Ishikawa (cell line): ENCODE measurements around the gene KIAA1671.

Experiments
- CEBPB ChIP-seq: IDR thresholded peaks from 2 replicates; pipeline ENCODE4 v1.6.1; 2012
- CREB1 ChIP-seq: IDR thresholded peaks from 2 replicates; pipeline ENCODE4 v1.6.1; 2012; ENCODE audit warnings: low read depth
- EGR1 ChIP-seq: IDR thresholded peaks from 2 replicates; pipeline ENCODE4 v1.6.1; 2012
- EP300 ChIP-seq: IDR thresholded peaks from 2 replicates; pipeline ENCODE4 v1.6.1; 2012; ENCODE audit warnings: borderline replicate concordance
- FOXM1 ChIP-seq: IDR thresholded peaks from 2 replicates; pipeline ENCODE4 v1.6.1; 2012; ENCODE audit warnings: low read depth, borderline replicate concordance
- NFIC ChIP-seq: IDR thresholded peaks from 2 replicates; pipeline ENCODE4 v1.6.1; 2012
- RAD21 ChIP-seq: IDR thresholded peaks from 2 replicates; pipeline ENCODE4 v1.6.1; 2012; ENCODE audit warnings: low read depth
- TAF1 ChIP-seq: IDR thresholded peaks from 2 replicates; pipeline ENCODE4 v1.6.1; 2012; ENCODE audit warnings: low read depth, mild to moderate bottlenecking
- TCF12 ChIP-seq: IDR thresholded peaks from 2 replicates; pipeline ENCODE4 v1.6.1; 2012; ENCODE audit warnings: low read depth
- TEAD4 ChIP-seq: IDR thresholded peaks from 2 replicates; pipeline ENCODE4 v1.6.1; 2012
- YY1 ChIP-seq: IDR thresholded peaks from 2 replicates; pipeline ENCODE4 v1.6.1; 2012; ENCODE audit warnings: low read depth
- ZBTB7A ChIP-seq: IDR thresholded peaks from 2 replicates; pipeline ENCODE4 v1.6.1; 2012; ENCODE audit warnings: low read depth
- TF ChIP-seq, protein P1 (sequence below): IDR thresholded peaks from 2 replicates; pipeline ENCODE4 v1.6.1; 2012
- TF ChIP-seq, protein P2 (sequence below): IDR thresholded peaks from 2 replicates; pipeline ENCODE4 v1.6.1; 2012; ENCODE audit warnings: low read depth, mild to moderate bottlenecking
- TF ChIP-seq, protein P3 (sequence below): IDR thresholded peaks from 2 replicates; pipeline ENCODE4 v1.6.1; 2012

Gene KIAA1671

DNA sequence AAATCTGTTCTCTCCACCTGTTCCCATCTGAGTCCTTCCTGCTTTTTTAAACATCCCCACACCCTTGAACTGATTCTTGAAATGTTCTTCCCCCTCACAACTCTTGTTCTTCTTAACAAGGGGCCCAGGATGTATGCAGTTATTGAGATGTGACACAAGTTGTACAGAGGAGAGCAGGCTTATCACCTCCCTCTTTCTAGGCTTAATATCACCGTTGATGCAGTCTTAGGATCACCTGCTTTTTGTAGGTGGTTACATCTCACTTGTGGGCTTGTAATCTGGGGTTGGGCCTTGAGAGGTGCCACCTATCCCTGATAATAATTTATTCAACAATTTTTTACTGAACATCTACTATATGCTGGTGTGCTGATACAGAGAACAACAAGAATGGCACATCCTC, 253.3 kb downstream of the KIAA1671 start:
- TF ChIP-seq FOXM1 (no peak), YY1 (no peak), TCF12 (no peak), ZBTB7A (no peak), NFIC (no peak), RAD21 (no peak), EP300 (no peak), TAF1 (no peak)
- TF ChIP-seq, protein P1, sequence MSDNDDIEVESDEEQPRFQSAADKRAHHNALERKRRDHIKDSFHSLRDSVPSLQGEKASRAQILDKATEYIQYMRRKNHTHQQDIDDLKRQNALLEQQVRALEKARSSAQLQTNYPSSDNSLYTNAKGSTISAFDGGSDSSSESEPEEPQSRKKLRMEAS, result no peak
- TF ChIP-seq, protein P2, sequence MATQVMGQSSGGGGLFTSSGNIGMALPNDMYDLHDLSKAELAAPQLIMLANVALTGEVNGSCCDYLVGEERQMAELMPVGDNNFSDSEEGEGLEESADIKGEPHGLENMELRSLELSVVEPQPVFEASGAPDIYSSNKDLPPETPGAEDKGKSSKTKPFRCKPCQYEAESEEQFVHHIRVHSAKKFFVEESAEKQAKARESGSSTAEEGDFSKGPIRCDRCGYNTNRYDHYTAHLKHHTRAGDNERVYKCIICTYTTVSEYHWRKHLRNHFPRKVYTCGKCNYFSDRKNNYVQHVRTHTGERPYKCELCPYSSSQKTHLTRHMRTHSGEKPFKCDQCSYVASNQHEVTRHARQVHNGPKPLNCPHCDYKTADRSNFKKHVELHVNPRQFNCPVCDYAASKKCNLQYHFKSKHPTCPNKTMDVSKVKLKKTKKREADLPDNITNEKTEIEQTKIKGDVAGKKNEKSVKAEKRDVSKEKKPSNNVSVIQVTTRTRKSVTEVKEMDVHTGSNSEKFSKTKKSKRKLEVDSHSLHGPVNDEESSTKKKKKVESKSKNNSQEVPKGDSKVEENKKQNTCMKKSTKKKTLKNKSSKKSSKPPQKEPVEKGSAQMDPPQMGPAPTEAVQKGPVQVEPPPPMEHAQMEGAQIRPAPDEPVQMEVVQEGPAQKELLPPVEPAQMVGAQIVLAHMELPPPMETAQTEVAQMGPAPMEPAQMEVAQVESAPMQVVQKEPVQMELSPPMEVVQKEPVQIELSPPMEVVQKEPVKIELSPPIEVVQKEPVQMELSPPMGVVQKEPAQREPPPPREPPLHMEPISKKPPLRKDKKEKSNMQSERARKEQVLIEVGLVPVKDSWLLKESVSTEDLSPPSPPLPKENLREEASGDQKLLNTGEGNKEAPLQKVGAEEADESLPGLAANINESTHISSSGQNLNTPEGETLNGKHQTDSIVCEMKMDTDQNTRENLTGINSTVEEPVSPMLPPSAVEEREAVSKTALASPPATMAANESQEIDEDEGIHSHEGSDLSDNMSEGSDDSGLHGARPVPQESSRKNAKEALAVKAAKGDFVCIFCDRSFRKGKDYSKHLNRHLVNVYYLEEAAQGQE, result no peak
- TF ChIP-seq, protein P3, sequence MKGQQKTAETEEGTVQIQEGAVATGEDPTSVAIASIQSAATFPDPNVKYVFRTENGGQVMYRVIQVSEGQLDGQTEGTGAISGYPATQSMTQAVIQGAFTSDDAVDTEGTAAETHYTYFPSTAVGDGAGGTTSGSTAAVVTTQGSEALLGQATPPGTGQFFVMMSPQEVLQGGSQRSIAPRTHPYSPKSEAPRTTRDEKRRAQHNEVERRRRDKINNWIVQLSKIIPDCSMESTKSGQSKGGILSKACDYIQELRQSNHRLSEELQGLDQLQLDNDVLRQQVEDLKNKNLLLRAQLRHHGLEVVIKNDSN, result no peak

DNA sequence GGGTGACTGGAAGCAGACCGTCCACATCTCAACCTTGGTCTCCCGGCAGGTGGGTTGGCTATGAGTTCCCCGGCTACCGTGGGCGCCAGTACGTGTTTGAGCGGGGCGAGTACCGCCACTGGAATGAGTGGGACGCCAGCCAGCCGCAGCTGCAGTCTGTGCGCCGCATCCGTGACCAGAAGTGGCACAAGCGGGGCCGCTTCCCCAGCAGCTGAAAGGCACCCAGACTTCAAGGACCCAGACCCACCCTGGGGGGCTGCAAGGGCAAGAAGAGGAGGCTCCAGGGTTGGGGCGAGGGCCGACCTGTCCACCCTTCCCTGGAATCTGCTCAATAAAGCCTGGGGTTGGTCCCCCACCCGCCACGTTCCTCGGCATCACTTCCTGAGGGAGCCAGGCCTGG, 254.5 kb downstream of the KIAA1671 start:
- TF ChIP-seq, protein P3, result no peak
- no peak for TF ChIP-seq EP300
- no peak for TF ChIP-seq TEAD4

DNA sequence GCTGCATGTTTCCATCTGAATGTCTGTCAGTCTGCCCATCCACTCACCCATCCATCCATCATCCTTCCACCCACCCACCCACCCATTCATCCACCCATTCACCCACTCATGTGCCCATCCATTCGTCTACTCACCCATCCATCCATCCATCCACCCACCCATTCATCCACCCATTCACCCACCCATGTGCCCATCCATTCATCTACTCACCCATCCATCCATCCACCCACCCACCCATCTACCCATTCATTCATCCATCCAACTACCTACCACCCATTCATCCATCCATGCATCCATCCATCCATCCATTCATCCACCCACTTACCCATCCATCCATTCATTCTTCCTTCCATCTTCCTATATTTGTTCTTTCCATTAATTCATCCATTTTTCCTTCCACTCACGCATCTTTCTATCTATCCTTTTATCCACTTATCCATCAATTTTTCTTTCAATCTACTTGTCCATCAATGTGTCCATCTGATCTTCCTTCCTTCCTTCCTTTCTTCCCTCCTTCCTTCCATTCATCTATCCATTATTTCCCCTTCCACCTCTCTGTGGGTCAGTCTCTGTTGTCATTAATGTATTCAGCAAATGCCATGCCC, 255.1 kb downstream of the KIAA1671 start:
- TF ChIP-seq, protein P2, result no peak
- TF ChIP-seq TEAD4, result no peak
- TF ChIP-seq CREB1, result no peak
- TF ChIP-seq NFIC, result no peak
- no peak for TF ChIP-seq EGR1
- TF ChIP-seq TCF12, result no peak
- TF ChIP-seq FOXM1, result no peak

DNA sequence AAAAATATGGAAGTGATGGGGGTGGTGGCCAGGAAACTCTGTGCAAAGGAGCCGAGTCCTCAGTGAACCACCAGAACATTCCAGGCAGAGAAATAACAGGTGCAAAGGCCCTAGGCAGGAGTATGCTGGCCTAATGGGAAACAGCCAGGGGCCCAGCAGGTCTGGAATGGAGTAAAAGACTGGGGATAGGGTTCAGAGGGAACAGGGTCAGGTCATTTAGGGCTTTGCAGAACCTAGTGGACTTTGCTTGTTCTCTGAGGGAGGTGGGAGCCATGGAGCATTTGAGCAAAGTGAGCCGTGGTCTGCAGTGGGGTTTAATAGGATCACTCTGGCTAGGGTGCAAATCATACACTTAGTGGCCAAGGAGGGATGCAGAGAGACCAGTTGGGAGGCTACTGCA, 255.8 kb downstream of the KIAA1671 start:
- no peak for TF ChIP-seq ZBTB7A
- TF ChIP-seq, protein P1, result no peak
- TF ChIP-seq EGR1, result no peak
- no peak for TF ChIP-seq TAF1
- TF ChIP-seq TEAD4, result no peak
- TF ChIP-seq CEBPB, result no peak
- no peak for TF ChIP-seq YY1
- TF ChIP-seq EP300, result no peak
- TF ChIP-seq FOXM1, result no peak
- TF ChIP-seq RAD21, result no peak
- no peak for TF ChIP-seq TCF12
- TF ChIP-seq CREB1, result no peak

DNA sequence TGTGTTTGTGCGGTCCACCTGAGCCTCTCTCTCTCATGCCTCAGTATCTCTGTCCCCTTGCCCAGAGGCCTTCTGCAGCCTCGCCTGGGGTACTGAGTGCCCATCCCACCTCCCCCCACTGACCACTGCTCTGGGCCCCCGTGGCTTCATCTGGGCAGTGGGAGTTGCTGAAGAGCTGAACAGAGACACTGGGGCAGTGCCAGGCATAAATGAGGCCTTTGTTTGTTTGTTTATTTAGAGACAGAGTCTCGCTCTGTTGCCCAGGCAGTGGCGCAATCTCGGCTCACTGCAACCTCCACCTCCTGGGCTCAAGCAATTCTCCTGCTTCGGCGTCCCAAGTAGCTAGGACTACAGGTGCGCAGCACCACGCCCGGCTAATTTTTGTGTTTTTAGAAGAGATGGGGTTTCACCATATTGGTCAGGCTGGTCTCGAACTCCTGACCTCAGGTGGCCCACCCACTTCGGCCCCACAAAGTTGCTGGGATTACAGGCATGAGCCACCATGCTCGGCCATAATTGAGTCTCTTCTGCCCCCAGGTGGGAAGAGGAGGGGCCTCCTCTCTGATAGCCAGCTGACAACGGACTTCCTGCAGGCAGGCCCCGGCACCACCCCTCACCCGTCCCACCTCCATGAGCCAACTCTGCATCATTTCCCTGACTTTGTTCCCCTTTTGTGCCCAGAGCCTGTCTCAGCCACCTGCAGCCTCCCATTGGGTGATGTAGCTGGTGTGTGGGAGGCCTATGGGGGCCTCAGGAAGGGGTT, 256.4 kb downstream of the KIAA1671 start:
- TF ChIP-seq TEAD4 (no peak), TCF12 (no peak), ZBTB7A (no peak), CREB1 (no peak), EGR1 (no peak), NFIC (no peak), RAD21 (no peak)
- TF ChIP-seq, protein P1, result no peak
- TF ChIP-seq, protein P2, result no peak
- TF ChIP-seq, protein P3, result no peak
